ENCODE measurements around the gene ANTXR1. TPM values are rescaled to one million over a fixed set of nuclear protein-coding genes. Genes with fewer than 3 reads are reported as not detected.

ANTXR1 gene
- total and polyA plus RNA-seq, 2 of the 8 experiments (the other 6 are each of a cell fraction or from before 2014, with no cell fraction given): 15.8 to 44.3 TPM

DNA sequence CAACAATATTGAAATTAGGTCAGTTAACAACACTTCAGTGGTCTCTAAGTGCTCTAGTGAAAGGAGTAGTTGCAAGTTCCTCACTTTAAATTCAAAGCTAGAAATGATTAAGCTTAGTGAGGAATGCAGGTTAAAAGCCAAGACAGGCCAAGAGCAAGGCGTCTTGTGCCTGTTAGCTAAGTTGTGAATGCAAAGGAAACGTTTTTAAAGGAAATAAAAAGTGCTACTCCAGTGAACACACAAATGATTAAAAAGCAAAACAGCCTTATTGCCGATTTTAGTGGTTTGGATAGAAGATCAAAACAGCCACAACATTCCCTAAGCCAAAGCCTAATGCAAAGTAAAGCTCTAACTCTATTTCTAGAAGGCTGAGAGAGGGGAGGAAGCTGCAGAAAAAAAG is 44.7 kb downstream of the ANTXR1 start:
- Histone ChIP-seq H3K27ac (ENCODE audit: low read depth, low read length) (no peak overlapping the region), H3K79me1 (ENCODE audit: low read depth, low read length) (no peaks in the 10 kb centered on the region; the same call in 1 of the 2 replicates), H2BK120ac (replicated peaks; ENCODE audit: low read depth, low read length) (no peak overlapping the region), H3K56ac (replicated peaks; ENCODE audit: insufficient read length, low read depth, low read length) (no peak overlapping the region), H3K36me3 (ENCODE audit: control insufficient read depth in 2 of 4, insufficient read depth in 4 of 4, low read length in 3 of 4) (0 out of 8 replicates have a peak, but pooled peaks cover 0 to 6% (median 0%) of the 10 kb centered on the region in 4 experiments), H3K9me3 (ENCODE audit: insufficient read depth in 2 of 2, low read depth in 1 of 2, low read length in 1 of 2) (no peaks in the 10 kb centered on the region), H4K5ac (ENCODE audit: insufficient read length, low read depth, low read length) (no peak overlapping the region), H3K4ac (replicated peaks; ENCODE audit: insufficient read length, low read depth, low read length) (no peak overlapping the region), H2BK5ac (ENCODE audit: low read depth, low read length) (no peak overlapping the region), H4K8ac (ENCODE audit: extremely low read depth, insufficient read depth, low read length) (no peak overlapping the region), H3K4me3 (ENCODE audit: extremely low read depth in 1 of 4, insufficient read depth in 2 of 4, low read depth in 3 of 4, low read length in 4 of 4) (no peak overlapping the region), H3K23ac (ENCODE audit: insufficient read length) (no peak overlapping the region), H3K9ac (replicated peaks in 1 of 4; ENCODE audit: extremely low read depth in 1 of 4, low read depth in 3 of 4, low read length in 3 of 4) (no peak overlapping the region), H3K79me2 (ENCODE audit: control insufficient read depth in 1 of 2, insufficient read depth in 2 of 2, low read length in 2 of 2) (no peaks in the 10 kb centered on the region), H2AK5ac (ENCODE audit: low read depth, low read length) (no peak overlapping the region), H4K20me1 (replicated peaks in 1 of 2; ENCODE audit: control insufficient read depth in 1 of 2, insufficient read depth in 2 of 2, low read length in 2 of 2) (no peaks in the 10 kb centered on the region), H2AFZ (ENCODE audit: low read length) (no peak overlapping the region), H4K91ac (replicated peaks; ENCODE audit: insufficient read length, low read length) (no peak overlapping the region), H3K18ac (ENCODE audit: extremely low read depth, low read length) (no peak overlapping the region), H2BK15ac (ENCODE audit: low read length) (no peak overlapping the region), H2BK12ac (ENCODE audit: low read depth, low read length) (no peak overlapping the region), H3K14ac (ENCODE audit: insufficient read length) (no peak overlapping the region), H3K23me2 (ENCODE audit: low read depth, low read length) (no peaks in the 10 kb centered on the region), H3K27me3 (replicated peaks in 1 of 4; ENCODE audit: control insufficient read depth in 3 of 4, extremely low read depth in 1 of 4, insufficient read depth in 3 of 4, low read length in 3 of 4) (no peaks in the 10 kb centered on the region), H3K4me2 (ENCODE audit: insufficient read depth in 1 of 2, low read depth in 2 of 2, low read length in 2 of 2) (no peak overlapping the region), H3K4me1 (replicated peaks in 1 of 4; ENCODE audit: control insufficient read depth in 3 of 4, insufficient read depth in 4 of 4, low read length in 3 of 4) (no peaks in the 10 kb centered on the region), H2BK20ac (ENCODE audit: low read length) (no peak overlapping the region)
- POLR2A ChIA-PET (ENCODE audit: partially characterized antibody): no interaction called here
- DNase-seq (ENCODE audit: low read depth in 1 of 2, low spot score in 2 of 2): no peak
- CTCF ChIA-PET (ENCODE audit: partially characterized antibody): interaction anchor here (1.0 kb wide), 1 partner anchor 16 kb away, joined by 3 read pairs; no protein-coding TSS in a partner anchor
- WGBS, 2 experiments (ENCODE audit: extremely low coverage in 1 of 2, insufficient coverage in 1 of 2, insufficient read length in 1 of 2, insufficient replicate concordance in 2 of 2, low coverage in 1 of 2, low lambda C conversion rate in 2 of 2, missing lambda C conversion rate in 1 of 2): 85% methylated on average over 3 of the region's 3 CpGs; no CpG with 5 or more reads in 1 of the 2 experiments
- no peak for FAIRE-seq
- TF ChIP-seq CTBP2 (IDR thresholded peaks at IDR 0.05; ENCODE audit: borderline replicate concordance, insufficient read depth, insufficient read length, low read length) (no peak), TAF1 (IDR thresholded peaks at IDR 0.05; ENCODE audit: low read depth, low read length) (no peak)

Data from H1 (cell line).